ENCODE results near the gene PDYN.

GRCh38 chr20:1955217-1955616 lies 38.6 kb downstream of the PDYN start:
- no peak for TF ChIP-seq NR2F1 (conservative IDR thresholded peaks at IDR 0.05)
- TF ChIP-seq POLR2A (IDR thresholded peaks at IDR 0.05; ENCODE audit: low read depth, low read length): no peak
- TF ChIP-seq STAT3 (IDR thresholded peaks at IDR 0.05; ENCODE audit: low read depth, low read length): no peak
- no peak for TF ChIP-seq KDM1A (IDR thresholded peaks at IDR 0.05; ENCODE audit: borderline replicate concordance)
- no peak for TF ChIP-seq ZBTB4 (CRISPR knock-in tag; IDR thresholded peaks at IDR 0.05)
- no peak for TF ChIP-seq BRCA1 (IDR thresholded peaks at IDR 0.05; ENCODE audit: low read depth, low read length)
- TF ChIP-seq RAD21 (IDR thresholded peaks at IDR 0.05; ENCODE audit: insufficient read depth, low read depth, low read length): no peak
- TF ChIP-seq CTCF (IDR thresholded peaks at IDR 0.05 in 2 of 3, conservative IDR thresholded peaks at IDR 0.05 in 1 of 3; ENCODE audit: control insufficient read depth in 2 of 3, extremely low read depth in 1 of 3, insufficient read depth in 1 of 3, low read depth in 3 of 3, low read length in 3 of 3): no peak
- no peak for TF ChIP-seq EZH2 (IDR thresholded peaks at IDR 0.05; ENCODE audit: borderline replicate concordance, control insufficient read depth, low read depth, low read length)
- TF ChIP-seq NR2C2 (IDR thresholded peaks at IDR 0.05; ENCODE audit: borderline replicate concordance, control insufficient read depth, insufficient read length, low read depth): no peak
- no peak for TF ChIP-seq MTA3 (IDR thresholded peaks at IDR 0.05; ENCODE audit: borderline replicate concordance, low read length)
- no peak for TF ChIP-seq SUZ12 (IDR thresholded peaks at IDR 0.05; ENCODE audit: unreplicated experiment)
- TF ChIP-seq YY1 (IDR thresholded peaks at IDR 0.05; ENCODE audit: low read depth, low read length): no peak
- TF ChIP-seq USF2 (IDR thresholded peaks at IDR 0.05; ENCODE audit: borderline replicate concordance, low read depth, low read length): no peak

Measured in GM12878 (cell line).